ENCODE results near the gene CCDC92. TPM values are rescaled to one million over a fixed set of nuclear protein-coding genes. Genes with fewer than 3 reads are reported as not detected.

Gene CCDC92
- polyA plus RNA-seq, 1 of the 3 experiments (the other 2 are of a cell fraction), result 53.5 TPM

- Histone ChIP-seq H3K36me3 (replicated peaks in 1 of 2; ENCODE audit: control insufficient read depth in 1 of 2, insufficient read depth in 2 of 2, low read length in 1 of 2) (peaks cover 0 to 1% of the 10 kb centered on the region in 2 experiments), H3K4me3 (ENCODE audit: low read depth in 2 of 2, low read length in 1 of 2) (no peak overlapping the region), H2AFZ (ENCODE audit: low read depth) (no peak overlapping the region), H3K4me2 (no peak overlapping the region), H3K27me3 (ENCODE audit: insufficient read depth) (no peaks in the 10 kb centered on the region), H3K9me3 (no peaks in the 10 kb centered on the region), H3F3A (replicated peaks; ENCODE audit: insufficient read depth) (no peaks in the 10 kb centered on the region), H3K9me2 (no peaks in the 10 kb centered on the region), H3K79me2 (ENCODE audit: insufficient read depth) (peaks cover 11% of the 10 kb centered on the region; the same call in 1 of the 2 replicates), H3K4me1 (ENCODE audit: control insufficient read depth in 1 of 2, insufficient read depth in 2 of 2, low read depth in 1 of 2, low read length in 1 of 2) (peaks cover 0 to 7% of the 10 kb centered on the region in 2 experiments; a peak in 1 of 4 replicates), H4K20me1 (ENCODE audit: insufficient read depth) (peaks cover 18% of the 10 kb centered on the region; the same call in 1 of the 2 replicates), H3K9ac (no peak overlapping the region), H3K27ac (ENCODE audit: low read depth in 2 of 2, low read length in 1 of 2) (no peak overlapping the region)
- ChIA-PET CTCF (no interaction called here), POLR2A (no interaction called here)
- no peak for DNase-seq
- no peak for TF ChIP-seq CHD2 (IDR thresholded peaks at IDR 0.05; ENCODE audit: low read length, partially characterized antibody)
- TF ChIP-seq MXI1 (IDR thresholded peaks at IDR 0.05; ENCODE audit: low read depth, low read length), result no peak
- TF ChIP-seq NFIC (IDR thresholded peaks at IDR 0.05; ENCODE audit: borderline replicate concordance), result no peak
- TF ChIP-seq MAX (IDR thresholded peaks at IDR 0.05; ENCODE audit: low read depth), result no peak
- no peak for TF ChIP-seq POLR2AphosphoS5 (IDR thresholded peaks at IDR 0.05; ENCODE audit: low read depth, low read length)
- no peak for TF ChIP-seq TEAD4 (IDR thresholded peaks at IDR 0.05; ENCODE audit: borderline replicate concordance, insufficient read depth)
- TF ChIP-seq SMC3 (IDR thresholded peaks at IDR 0.05; ENCODE audit: low read depth, low read length), result no peak
- no peak for TF ChIP-seq YY1 (IDR thresholded peaks at IDR 0.05; ENCODE audit: low read depth)
- TF ChIP-seq, protein P1, sequence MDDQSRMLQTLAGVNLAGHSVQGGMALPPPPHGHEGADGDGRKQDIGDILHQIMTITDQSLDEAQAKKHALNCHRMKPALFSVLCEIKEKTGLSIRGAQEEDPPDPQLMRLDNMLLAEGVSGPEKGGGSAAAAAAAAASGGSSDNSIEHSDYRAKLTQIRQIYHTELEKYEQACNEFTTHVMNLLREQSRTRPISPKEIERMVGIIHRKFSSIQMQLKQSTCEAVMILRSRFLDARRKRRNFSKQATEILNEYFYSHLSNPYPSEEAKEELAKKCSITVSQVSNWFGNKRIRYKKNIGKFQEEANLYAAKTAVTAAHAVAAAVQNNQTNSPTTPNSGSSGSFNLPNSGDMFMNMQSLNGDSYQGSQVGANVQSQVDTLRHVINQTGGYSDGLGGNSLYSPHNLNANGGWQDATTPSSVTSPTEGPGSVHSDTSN (IDR thresholded peaks at IDR 0.05), result no peak
- TF ChIP-seq FOXJ3 (CRISPR knock-in tag; IDR thresholded peaks at IDR 0.05), result no peak
- TF ChIP-seq GABPA (IDR thresholded peaks at IDR 0.05; ENCODE audit: low read depth), result no peak
- TF ChIP-seq, protein P2, sequence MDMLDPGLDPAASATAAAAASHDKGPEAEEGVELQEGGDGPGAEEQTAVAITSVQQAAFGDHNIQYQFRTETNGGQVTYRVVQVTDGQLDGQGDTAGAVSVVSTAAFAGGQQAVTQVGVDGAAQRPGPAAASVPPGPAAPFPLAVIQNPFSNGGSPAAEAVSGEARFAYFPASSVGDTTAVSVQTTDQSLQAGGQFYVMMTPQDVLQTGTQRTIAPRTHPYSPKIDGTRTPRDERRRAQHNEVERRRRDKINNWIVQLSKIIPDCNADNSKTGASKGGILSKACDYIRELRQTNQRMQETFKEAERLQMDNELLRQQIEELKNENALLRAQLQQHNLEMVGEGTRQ (IDR thresholded peaks at IDR 0.05; ENCODE audit: borderline replicate concordance, low read depth, low read length), result no peak
- no peak for TF ChIP-seq RFX5 (IDR thresholded peaks at IDR 0.05; ENCODE audit: low read length)
- no peak for TF ChIP-seq IRF3 (IDR thresholded peaks at IDR 0.05; ENCODE audit: low read depth, low read length)
- no peak for TF ChIP-seq GATA2 (CRISPR knock-in tag; IDR thresholded peaks at IDR 0.05)
- 96% methylated on average over 13 of the region's 15 CpGs for WGBS (ENCODE audit: low lambda C conversion rate)
Measured at GRCh38 chr12:123950476-123951349, 21.9 kb downstream of the CCDC92 start.

Measured in SK-N-SH (cell line).